K562 (cell line): ENCODE measurements around the gene WASF1. TPM values are rescaled to one million over a fixed set of nuclear protein-coding genes. Genes with fewer than 3 reads are reported as not detected.

Source experiments
- ATAC-seq: fragments of 200-7000 bp; cut with Tn5 transposase; 3 replicates; pipeline ENCODE4 v1.9.1; 2020; ENCODE audit warnings: moderate library complexity
- BruUV-seq: library from RNA; stranded (reverse); fragments of 400-500 nt; replicated peaks from 2 replicates; lab custom pipeline; 2021; lab: Mats Ljungman, UMichigan
- CTCF ChIA-PET: fragments of 300-600 bp; formaldehyde crosslinking; extraction: SDS; loops from one replicate; lab custom pipeline; 2021; ENCODE audit warnings: low intra/inter-chr PET ratio; lab: Yijun Ruan, JAX
- POLR2A ChIA-PET: fragments of 300-600, 350-650 bp; sonication (Branson Sonifier 250); formaldehyde crosslinking; extraction: SDS; loops from one replicate; lab custom pipeline; 2021; ENCODE audit warnings: antibody characterized with exemption, inconsistent platforms; lab: Yijun Ruan, JAX
- DNase-seq, 4 experiments: peaks; one replicate each; pipeline versions ENCODE4 v3.0.0 to v3.0.0-alpha.2; 2011 to 2018; ENCODE audit warnings: low spot score in 3 of 4, mixed read lengths in 3 of 4; ENCODE audit errors: extremely low read depth in 1 of 4
- FAIRE-seq: peaks from 2 replicates; lab custom pipeline; 2011; peaks lifted over from hg19 to GRCh38; lab: Jason Lieb, UNC
- H2AFZ ChIP-seq: 2 replicates; pipeline ENCODE4 v1.6.0; 2011; ENCODE audit warnings: low read depth, low read length, control low read depth, inconsistent platforms
- H3K27ac ChIP-seq: fragments of 200-600 bp; 3 replicates; pipeline ENCODE4 v1.8.0; 2011; ENCODE audit warnings: low read depth, mild to moderate bottlenecking, control low read depth, inconsistent platforms, low read length, moderate library complexity, mixed read lengths; ENCODE audit errors: extremely low read depth
- H3K27me3 ChIP-seq, 2 experiments: fragments of 300-600 bp in 1 of 2; 2 replicates in 1 of 2; 3 replicates in 1 of 2; pipeline versions ENCODE4 v1.6.0 to v1.8.0; 2011; ENCODE audit warnings: inconsistent platforms in 2 of 2, low read length in 2 of 2, mild to moderate bottlenecking in 1 of 2, mixed read lengths in 1 of 2, moderate library complexity in 1 of 2; ENCODE audit not compliant: control insufficient read depth in 2 of 2, insufficient read depth in 2 of 2
- H3K36me3 ChIP-seq: fragments of 300-600 bp; 3 replicates; pipeline ENCODE4 v1.8.0; 2011; ENCODE audit warnings: mild to moderate bottlenecking, low read length, inconsistent platforms; ENCODE audit not compliant: control insufficient read depth, insufficient read depth
- H3K4me1 ChIP-seq, 2 experiments: fragments of 200-600 bp in 1 of 2; replicated peaks in 1 of 2; 2 replicates in 1 of 2; 3 replicates in 1 of 2; pipeline versions ENCODE4 v1.5.1 to v1.8.0; 2011; ENCODE audit warnings: inconsistent platforms in 2 of 2, low read length in 2 of 2, mild to moderate bottlenecking in 1 of 2, mixed read lengths in 1 of 2, moderate library complexity in 1 of 2; ENCODE audit not compliant: control insufficient read depth in 2 of 2, insufficient read depth in 2 of 2
- H3K4me2 ChIP-seq: 2 replicates; pipeline ENCODE4 v1.6.1; 2011; ENCODE audit warnings: low read length, control low read depth, inconsistent platforms, mixed read lengths; ENCODE audit not compliant: insufficient read depth
- H3K4me3 ChIP-seq: fragments of 200-600 bp; sonication (generic), shearing (Covaris generic); 2 replicates; pipeline ENCODE4 v1.5.1; 2016; ENCODE audit warnings: control low read depth, inconsistent platforms
- H3K79me2 ChIP-seq: fragments of 200-600 bp; 3 replicates; pipeline ENCODE4 v1.8.0; 2011; ENCODE audit warnings: low read length, inconsistent platforms; ENCODE audit not compliant: control insufficient read depth, insufficient read depth
- H3K9ac ChIP-seq, 2 experiments: 2 replicates each; pipeline versions ENCODE4 v1.6.0 to v1.6.1; 2011; ENCODE audit warnings: low read depth in 2 of 2, low read length in 2 of 2, control low read depth in 1 of 2, inconsistent platforms in 1 of 2, mild to moderate bottlenecking in 1 of 2, mixed read lengths in 1 of 2; ENCODE audit not compliant: insufficient read depth in 1 of 2
- H3K9me1 ChIP-seq: one replicate; pipeline ENCODE4 v1.6.0; 2011; ENCODE audit warnings: inconsistent platforms, mild to moderate bottlenecking, low read length, moderate library complexity; ENCODE audit not compliant: control insufficient read depth, insufficient read depth
- H3K9me3 ChIP-seq: replicated peaks from 2 replicates; pipeline ENCODE4 v1.5.1; 2011; ENCODE audit warnings: low read depth, low read length, inconsistent platforms; ENCODE audit not compliant: control insufficient read depth, insufficient read depth
- H4K20me1 ChIP-seq: replicated peaks from 2 replicates; pipeline ENCODE4 v1.6.1; 2011; ENCODE audit warnings: low read length, inconsistent platforms, mixed read lengths; ENCODE audit not compliant: control insufficient read depth, insufficient read depth
- CEBPB ChIP-seq: fragments of 450-650 bp; IDR thresholded peaks from 2 replicates; pipeline ENCODE4 v1.6.1; 2016; ENCODE audit warnings: missing genetic modification characterization, missing compliant biosample characterization
- CEBPG ChIP-seq, 3 experiments: fragments of 200-800 bp in 1 of 3; sonication (Bioruptor generic) in 1 of 3; sonication (generic) in 1 of 3; formaldehyde crosslinking in 1 of 3; IDR thresholded peaks in 2 of 3; conservative IDR thresholded peaks in 1 of 3; 2 replicates each; pipeline versions ENCODE4 v1.6.1 to v1.8.0; 2016 to 2022; ENCODE audit warnings: missing compliant biosample characterization in 2 of 3, missing genetic modification characterization in 2 of 3, mild to moderate bottlenecking in 1 of 3, missing genetic modification reagents in 1 of 3
- CREB5 ChIP-seq: fragments of 250-450 bp; sonication (Bioruptor Pico); IDR thresholded peaks from 2 replicates; pipeline ENCODE4 v1.5.0; 2020; ENCODE audit warnings: mild to moderate bottlenecking
- CUX1 ChIP-seq: fragments of 200-800 bp; sonication (Bioruptor generic); IDR thresholded peaks from 2 replicates; pipeline ENCODE4 v1.6.1; 2016; ENCODE audit warnings: missing genetic modification characterization, missing compliant biosample characterization
- FOXP4 ChIP-seq: sonication (generic); formaldehyde crosslinking; IDR thresholded peaks from 2 replicates; pipeline ENCODE4 v1.8.0; 2022; ENCODE audit warnings: mild to moderate bottlenecking, missing genetic modification reagents, borderline replicate concordance
- PCBP2 ChIP-seq: fragments of 200-400 bp; formaldehyde crosslinking; IDR thresholded peaks from 2 replicates; pipeline ENCODE4 v1.6.1; 2018; ENCODE audit warnings: low read length, low read depth, mild to moderate bottlenecking, moderate library complexity; ENCODE audit not compliant: poor library complexity, severe bottlenecking
- RBM17 ChIP-seq: fragments of 200-400 bp; formaldehyde crosslinking; IDR thresholded peaks from 2 replicates; pipeline ENCODE4 v1.6.1; 2017; ENCODE audit warnings: low read depth, mild to moderate bottlenecking, low read length, borderline replicate concordance
- SOX6 ChIP-seq: fragments of 450-650 bp; IDR thresholded peaks from 2 replicates; pipeline ENCODE4 v1.6.1; 2014; ENCODE audit warnings: mild to moderate bottlenecking
- ZBTB9 ChIP-seq: fragments of 450-650 bp; formaldehyde crosslinking; IDR thresholded peaks from 2 replicates; pipeline ENCODE4 v1.4.0; 2020; ENCODE audit warnings: mild to moderate bottlenecking, moderate library complexity
- ZNF174 ChIP-seq: fragments of 250-450 bp; sonication (Bioruptor Pico); IDR thresholded peaks from 2 replicates; pipeline ENCODE4 v1.4.0; 2020; ENCODE audit warnings: mild to moderate bottlenecking
- ZNF764 ChIP-seq: fragments of 250-450 bp; sonication (Bioruptor Pico); IDR thresholded peaks from 2 replicates; pipeline ENCODE4 v1.4.0; 2020; ENCODE audit warnings: low read depth, mild to moderate bottlenecking, moderate library complexity
- ZNF766 ChIP-seq: fragments of 200-800 bp; sonication (Bioruptor generic); conservative IDR thresholded peaks from 2 replicates; pipeline ENCODE4 v1.6.1; 2016; ENCODE audit warnings: missing genetic modification characterization, missing compliant biosample characterization
- WGBS: fragments of 100-300 bp; shearing (Covaris generic); methylation state at CpG from one replicate; pipeline ENCODE4 v1.1.6; 2016; ENCODE audit warnings: low coverage, mixed read lengths; ENCODE audit not compliant: insufficient coverage; ENCODE audit errors: missing lambda C conversion rate; 5-methylcytosine and 5-hydroxymethylcytosine counted together
- in situ Hi-C: fragments of 300-500 bp; cut with MboI; formaldehyde crosslinking; loops from 4 replicates; pipeline ENCODE4 v1.15.0; 2018; ENCODE audit warnings: inconsistent platforms, mixed read lengths
- intact Hi-C: fragments of 100-400 bp; cut with micrococcal nuclease; formaldehyde crosslinking; loops from 2 replicates; pipeline ENCODE4 v1.14.2; 2022
- polyA plus RNA-seq, 8 experiments: library from polyadenylated mRNA; depleted of rRNA in 4 of 8; stranded (reverse) in 5 of 8; unstranded in 3 of 8; fragments of >200 nt; fragmentation: Nextera tagmentation in 2 of 8; fragmentation: Illumina TruSeq in 1 of 8; extraction: Ambion mirVana in 2 of 8; extraction: Trizol in 1 of 8; gene quantifications; 2 replicates each; pipeline versions ENCODE4 v1.2.1 to v1.2.3, GENCODE V29; 2011 to 2014; ENCODE audit warnings: inconsistent platforms in 1 of 8, missing spikeins in 1 of 8
- total RNA-seq, 7 experiments: library from RNA; depleted of rRNA in 6 of 7; stranded (reverse); fragments of >200 nt in 6 of 7; fragmentation: Illumina TruSeq in 2 of 7; extraction: Trizol in 2 of 7; gene quantifications; 2 replicates each; pipeline versions ENCODE4 v1.2.1 to v1.2.3, GENCODE V29; 2011 to 2021; ENCODE audit warnings: low replicate concordance in 1 of 7

WASF1 gene
- total and polyA plus RNA-seq, 9 of the 15 experiments (the other 6 are each of a cell fraction or from before 2014, with no cell fraction given) = 2.1 to 18.2 (median 7.4) TPM

- intact Hi-C loops (no loop called here), in situ Hi-C loops (no loop called here)
- no peak overlapping the region for H3K9ac ChIP-seq
- CTCF ChIA-PET = no interaction called here
- H3K36me3 ChIP-seq = peaks cover 9% of the 10 kb centered on the region
- BruUV-seq = no TSS peak
- no peak overlapping the region for H3K4me3 ChIP-seq
- H3K4me2 ChIP-seq = no peak overlapping the region
- 93% methylated on average over 4 of the region's 4 CpGs for WGBS
- H4K20me1 ChIP-seq = no peaks in the 10 kb centered on the region
- no peaks in the 10 kb centered on the region; the same call in 1 of the 2 replicates for H3K9me3 ChIP-seq
- no peaks in the 10 kb centered on the region for H3K9me1 ChIP-seq
- POLR2A ChIA-PET = no interaction called here
- DNase-seq = no peak
- FAIRE-seq = peak; percentile 48
- TF ChIP-seq SOX6 = no peak
- TF ChIP-seq CREB5 (CRISPR knock-in tag) = no peak
- no peak for TF ChIP-seq ZBTB9 (CRISPR knock-in tag)
- TF ChIP-seq RBM17 = no peak
- TF ChIP-seq ZNF766 (CRISPR knock-in tag) = no peak
- TF ChIP-seq CEBPB (tag) = peak; percentile 57
- no peak for TF ChIP-seq CEBPG (CRISPR knock-in tag; IDR thresholded peaks at IDR 0.05)
- peak; percentile 36 to 67; a peak in 3 of 4 replicates for TF ChIP-seq CEBPG (tag; conservative IDR thresholded peaks at IDR 0.05 in 1 of 2, IDR thresholded peaks at IDR 0.05 in 1 of 2)
- no peak for TF ChIP-seq ZNF764 (CRISPR knock-in tag)
- TF ChIP-seq ZNF174 (CRISPR knock-in tag) = no peak
- TF ChIP-seq CUX1 (CRISPR knock-in tag) = no peak
- TF ChIP-seq FOXP4 (CRISPR knock-in tag) = no peak
- TF ChIP-seq PCBP2 = no peak
- no peak overlapping the region for H2AFZ ChIP-seq
- no peaks in the 10 kb centered on the region; a peak in 1 of 5 replicates for H3K4me1 ChIP-seq
- H3K27me3 ChIP-seq = no peaks in the 10 kb centered on the region
- peaks cover 16% of the 10 kb centered on the region for H3K79me2 ChIP-seq
- ATAC-seq = no peak
- H3K27ac ChIP-seq = no peak overlapping the region
These were observed 16.2 kb upstream of the WASF1 start for GRCh38 chr6:110195639-110196038.
